SK-N-SH (cell line): ENCODE results near the gene OCSTAMP. TPM values are rescaled to one million over a fixed set of nuclear protein-coding genes. Genes with fewer than 3 reads are reported as not detected.

ENCODE experiments used
- CTCF ChIA-PET: fragments of 300-600, 350-600 bp; formaldehyde crosslinking; extraction: SDS; loops from one replicate; lab custom pipeline; 2021; lab: Yijun Ruan, JAX
- POLR2A ChIA-PET: fragments of 350-600 bp; sonication (Branson Sonifier 250); formaldehyde crosslinking; extraction: SDS; loops from one replicate; lab custom pipeline; 2020; ENCODE audit warnings: antibody characterized with exemption, inconsistent platforms; lab: Yijun Ruan, JAX
- DNase-seq: peaks from one replicate; pipeline ENCODE4 v3.0.0; 2012
- H2AFZ ChIP-seq: fragments of 200-600 bp; sonication (generic); 2 replicates; pipeline ENCODE4 v1.8.1; 2016; ENCODE audit warnings: antibody characterized with exemption, mild to moderate bottlenecking, low read depth
- H3F3A ChIP-seq: fragments of 200-600 bp; sonication (generic); replicated peaks from 2 replicates; pipeline ENCODE3; 2016; ENCODE audit warnings: antibody characterized with exemption, mild to moderate bottlenecking; ENCODE audit not compliant: insufficient read depth
- H3K27ac ChIP-seq, 2 experiments: fragments of 200-500 bp in 1 of 2; fragments of 200-600 bp in 1 of 2; sonication (Bioruptor generic) in 1 of 2; sonication (generic), shearing (Covaris generic) in 1 of 2; 2 replicates each; pipeline versions ENCODE4 v1.5.1 to v1.6.1; 2014 to 2016; ENCODE audit warnings: low read depth in 2 of 2, inconsistent platforms in 1 of 2, low read length in 1 of 2, mild to moderate bottlenecking in 1 of 2, mixed read lengths in 1 of 2
- H3K27me3 ChIP-seq: fragments of 200-600 bp; sonication (generic), shearing (Covaris generic); 2 replicates; pipeline ENCODE4 v1.6.1; 2016; ENCODE audit warnings: mixed run types; ENCODE audit not compliant: insufficient read depth
- H3K36me3 ChIP-seq, 2 experiments: fragments of 200-500 bp in 1 of 2; fragments of 200-600 bp in 1 of 2; sonication (Bioruptor generic) in 1 of 2; sonication (generic) in 1 of 2; replicated peaks in 1 of 2; 2 replicates each; pipeline versions ENCODE3 to v1.5.1; 2014 to 2016; ENCODE audit warnings: low read length in 1 of 2, mild to moderate bottlenecking in 1 of 2; ENCODE audit not compliant: insufficient read depth in 2 of 2, control insufficient read depth in 1 of 2
- H3K4me1 ChIP-seq, 2 experiments: fragments of 200-500 bp in 1 of 2; fragments of 200-600 bp in 1 of 2; sonication (Bioruptor generic) in 1 of 2; sonication (generic), shearing (Covaris generic) in 1 of 2; 2 replicates each; pipeline versions ENCODE4 v1.5.1 to v1.6.1; 2014 to 2016; ENCODE audit warnings: low read depth in 1 of 2, low read length in 1 of 2, mixed run types in 1 of 2; ENCODE audit not compliant: insufficient read depth in 2 of 2, control insufficient read depth in 1 of 2
- H3K4me2 ChIP-seq: fragments of 200-600 bp; sonication (generic), shearing (Covaris generic); 2 replicates; pipeline ENCODE4 v1.6.1; 2017; ENCODE audit warnings: mixed run types
- H3K4me3 ChIP-seq, 2 experiments: fragments of 200-500 bp in 1 of 2; fragments of 200-600 bp in 1 of 2; sonication (Bioruptor generic) in 1 of 2; sonication (generic), shearing (Covaris generic) in 1 of 2; 2 replicates each; pipeline versions ENCODE4 v1.5.1 to v1.8.1; 2014 to 2016; ENCODE audit warnings: low read depth in 2 of 2, inconsistent platforms in 1 of 2, low read length in 1 of 2, mild to moderate bottlenecking in 1 of 2, mixed read lengths in 1 of 2, moderate library complexity in 1 of 2
- H3K79me2 ChIP-seq: fragments of 200-600 bp; sonication (generic); 2 replicates; pipeline ENCODE4 v1.8.1; 2017; ENCODE audit warnings: mild to moderate bottlenecking; ENCODE audit not compliant: insufficient read depth
- H3K9ac ChIP-seq: fragments of 200-600 bp; sonication (generic); 2 replicates; pipeline ENCODE4 v1.6.1; 2017; ENCODE audit warnings: mixed run types
- H3K9me2 ChIP-seq: fragments of 200-600 bp; sonication (generic); 2 replicates; pipeline ENCODE4 v1.6.1; 2017; ENCODE audit warnings: mixed run types
- H3K9me3 ChIP-seq: fragments of 200-600 bp; sonication (generic); 2 replicates; pipeline ENCODE4 v1.6.1; 2017; ENCODE audit warnings: mixed run types, mild to moderate bottlenecking, moderate library complexity
- H4K20me1 ChIP-seq: fragments of 200-600 bp; sonication (generic); 2 replicates; pipeline ENCODE4 v1.6.1; 2017; ENCODE audit warnings: mild to moderate bottlenecking, mixed run types; ENCODE audit not compliant: insufficient read depth
- CHD2 ChIP-seq: fragments of 150-350 bp; IDR thresholded peaks from 2 replicates; pipeline ENCODE4 v1.6.1; 2018; ENCODE audit warnings: low read length; ENCODE audit not compliant: partially characterized antibody
- ELF1 ChIP-seq: IDR thresholded peaks from 2 replicates; pipeline ENCODE4 v1.4.0; 2012
- EP300 ChIP-seq, 2 experiments: IDR thresholded peaks; 2 replicates each; pipeline versions ENCODE4 v1.4.0 to v1.6.1; 2012; ENCODE audit warnings: borderline replicate concordance in 1 of 2, low read depth in 1 of 2, low read length in 1 of 2
- EZH2phosphoT487 ChIP-seq: fragments of 200-600 bp; sonication (generic); IDR thresholded peaks from 2 replicates; pipeline ENCODE4 v1.6.1; 2017; ENCODE audit warnings: low read depth, mixed run types, mild to moderate bottlenecking, antibody characterized with exemption, moderate library complexity, borderline replicate concordance
- FOSL2 ChIP-seq: IDR thresholded peaks from 2 replicates; pipeline ENCODE4 v1.4.0; 2012; ENCODE audit warnings: low read depth, mild to moderate bottlenecking, moderate library complexity, borderline replicate concordance
- FOXJ3 ChIP-seq: sonication (generic); formaldehyde crosslinking; IDR thresholded peaks from 2 replicates; pipeline ENCODE4 v1.5.1; 2020; ENCODE audit warnings: mild to moderate bottlenecking, missing genetic modification reagents
- GABPA ChIP-seq: IDR thresholded peaks from 2 replicates; pipeline ENCODE4 v1.4.0; 2012; ENCODE audit warnings: low read depth, mild to moderate bottlenecking
- JUND ChIP-seq: IDR thresholded peaks from 2 replicates; pipeline ENCODE4 v1.4.0; 2012
- MEF2A ChIP-seq: IDR thresholded peaks from 2 replicates; pipeline ENCODE4 v1.4.0; 2012; ENCODE audit warnings: low read depth, borderline replicate concordance
- MXI1 ChIP-seq: IDR thresholded peaks from 2 replicates; pipeline ENCODE4 v1.6.1; 2012; ENCODE audit warnings: mild to moderate bottlenecking, low read depth, low read length, improper control_type of control experiment
- NFIC ChIP-seq: IDR thresholded peaks from 2 replicates; pipeline ENCODE4 v1.4.0; 2012; ENCODE audit warnings: borderline replicate concordance
- NRF1 ChIP-seq: IDR thresholded peaks from 2 replicates; pipeline ENCODE4 v1.6.1; 2012; ENCODE audit warnings: low read depth, mild to moderate bottlenecking, low read length
- RCOR1 ChIP-seq: fragments of 150-350 bp; IDR thresholded peaks from 2 replicates; pipeline ENCODE4 v1.6.1; 2017; ENCODE audit warnings: antibody characterized with exemption, low read length
- RXRA ChIP-seq: IDR thresholded peaks from 2 replicates; pipeline ENCODE4 v1.4.0; 2012; ENCODE audit warnings: low read depth, mild to moderate bottlenecking, borderline replicate concordance
- SMC3 ChIP-seq: IDR thresholded peaks from 2 replicates; pipeline ENCODE4 v1.6.1; 2012; ENCODE audit warnings: low read depth, low read length, improper control_type of control experiment
- TCF12 ChIP-seq: IDR thresholded peaks from 2 replicates; pipeline ENCODE4 v1.4.0; 2012
- TEAD4 ChIP-seq: IDR thresholded peaks from 2 replicates; pipeline ENCODE4 v1.4.0; 2012; ENCODE audit warnings: mild to moderate bottlenecking, borderline replicate concordance; ENCODE audit not compliant: insufficient read depth
- USF2 ChIP-seq: fragments of 150-350 bp; IDR thresholded peaks from 2 replicates; pipeline ENCODE4 v1.6.1; 2017; ENCODE audit warnings: antibody characterized with exemption, low read length, low read depth, borderline replicate concordance
- YY1 ChIP-seq: IDR thresholded peaks from 2 replicates; pipeline ENCODE4 v1.4.0; 2012; ENCODE audit warnings: low read depth, mild to moderate bottlenecking
- ZBTB33 ChIP-seq: IDR thresholded peaks from 2 replicates; pipeline ENCODE4 v1.4.0; 2012; ENCODE audit warnings: low read depth, borderline replicate concordance
- WGBS: methylation state at CpG from one replicate; pipeline ENCODE4 v1.1.6; 2017; ENCODE audit warnings: low lambda C conversion rate; 5-methylcytosine and 5-hydroxymethylcytosine counted together
- polyA plus RNA-seq, 3 experiments: library from polyadenylated mRNA; depleted of rRNA; stranded (reverse); fragments of >200 nt; gene quantifications; 2 replicates each; pipeline ENCODE4 v1.2.3, GENCODE V29; 2012

Gene OCSTAMP
- polyA plus RNA-seq, 1 of the 3 experiments (the other 2 are of a cell fraction), result not detected

GRCh38 chr20:46586724-46587123 is 36.3 kb upstream of the OCSTAMP start:
- WGBS, result 59% methylated on average over 5 of the region's 5 CpGs

GRCh38 chr20:46584508-46584907 is 34.1 kb upstream of the OCSTAMP start:
- no peak overlapping the region for H2AFZ ChIP-seq
- ChIA-PET POLR2A (no interaction called here), CTCF (interaction anchor here (0.6 to 1.2 kb wide), 2 partner anchors 11 to 1489 kb away, joined by 3 read pairs; no protein-coding TSS in a partner anchor)
- H3K4me3 ChIP-seq, result no peak overlapping the region
- no peak overlapping the region for H3K27ac ChIP-seq
- DNase-seq, result no peak
- no peaks in the 10 kb centered on the region for H3K27me3 ChIP-seq
- no peaks in the 10 kb centered on the region for H3K36me3 ChIP-seq
- no peak overlapping the region for H3K9ac ChIP-seq
- 6% methylated on average over 2 of the region's 2 CpGs for WGBS
- H3F3A ChIP-seq, result no peaks in the 10 kb centered on the region
- no peak overlapping the region for H3K4me2 ChIP-seq
- no peaks in the 10 kb centered on the region for H3K9me2 ChIP-seq
- H3K4me1 ChIP-seq, result no peaks in the 10 kb centered on the region
- no peaks in the 10 kb centered on the region for H3K9me3 ChIP-seq
- H4K20me1 ChIP-seq, result no peaks in the 10 kb centered on the region
- no peak for TF ChIP-seq TCF12
- TF ChIP-seq CHD2, result no peak
- no peak for TF ChIP-seq MEF2A
- TF ChIP-seq MXI1, result no peak
- TF ChIP-seq USF2, result no peak
- TF ChIP-seq ELF1, result no peak
- TF ChIP-seq FOXJ3 (CRISPR knock-in tag), result no peak
- no peak for TF ChIP-seq EZH2phosphoT487
- no peak for TF ChIP-seq RXRA
- no peak for TF ChIP-seq EP300 (IDR thresholded peaks at IDR 0.05; ENCODE audit: borderline replicate concordance in 1 of 2, low read depth in 1 of 2, low read length in 1 of 2)
- no peak for TF ChIP-seq GABPA
- no peak for TF ChIP-seq SMC3
- no peaks in the 10 kb centered on the region for H3K79me2 ChIP-seq

More at GRCh38 chr20:46586724-46587123, 36.3 kb upstream of the OCSTAMP start:
- Histone ChIP-seq H3K4me2 (no peak overlapping the region), H3K79me2 (no peaks in the 10 kb centered on the region)
- POLR2A ChIA-PET, result no interaction called here
- TF ChIP-seq JUND (no peak), SMC3 (no peak), TEAD4 (no peak), ZBTB33 (no peak), FOXJ3 (CRISPR knock-in tag) (no peak), NFIC (no peak), RCOR1 (no peak), NRF1 (no peak), YY1 (no peak), FOSL2 (no peak)
- TF ChIP-seq, all 33 proteins: peak for 0
- no peaks in the 10 kb centered on the region for H3K9me3 ChIP-seq
- peaks cover 4% of the 10 kb centered on the region for H3F3A ChIP-seq
- peaks cover 0 to 3% of the 10 kb centered on the region in 2 experiments; a peak in 2 of 4 replicates for H3K4me1 ChIP-seq
- H2AFZ ChIP-seq, result no peak overlapping the region
- no peaks in the 10 kb centered on the region for H3K9me2 ChIP-seq
- H3K4me3 ChIP-seq, result no peak overlapping the region
- CTCF ChIA-PET, result interaction anchor here (1.4 kb wide), 1 partner anchor 11 kb away, joined by 4 read pairs; no protein-coding TSS in a partner anchor
- no peak overlapping the region for H3K27ac ChIP-seq
- no peak for DNase-seq
- H3K36me3 ChIP-seq, result no peaks in the 10 kb centered on the region
- no peaks in the 10 kb centered on the region for H4K20me1 ChIP-seq
- no peaks in the 10 kb centered on the region for H3K27me3 ChIP-seq
- H3K9ac ChIP-seq, result no peak overlapping the region
